HepG2 (cell line): ENCODE results near the gene ZNF605. TPM values are rescaled to one million over a fixed set of nuclear protein-coding genes. Genes with fewer than 3 reads are reported as not detected.
A peak's percentile ranks its signal among the peaks of the same experiment; 100 is the strongest.

Experiments
- CAMTA2 ChIP-seq: sonication (generic); formaldehyde crosslinking; IDR thresholded peaks from 2 replicates; pipeline ENCODE4 v1.4.0; 2020; ENCODE audit warnings: mild to moderate bottlenecking, missing genetic modification reagents, borderline replicate concordance
- DPF2 ChIP-seq: sonication (generic); formaldehyde crosslinking; IDR thresholded peaks from 2 replicates; pipeline ENCODE4 v1.4.0; 2020; ENCODE audit warnings: mild to moderate bottlenecking, low read depth, missing genetic modification reagents, borderline replicate concordance
- LRRFIP1 ChIP-seq: sonication (generic); formaldehyde crosslinking; conservative IDR thresholded peaks from 2 replicates; pipeline ENCODE4 v1.4.0; 2020; ENCODE audit warnings: missing genetic modification reagents
- POLR2A ChIP-seq, 2 experiments: IDR thresholded peaks; 2 replicates each; pipeline ENCODE4 v1.6.1; 2011; ENCODE audit warnings: low read depth in 2 of 2, low read length in 2 of 2, mild to moderate bottlenecking in 1 of 2, moderate library complexity in 1 of 2; ENCODE audit not compliant: insufficient read depth in 1 of 2
- TFE3 ChIP-seq: IDR thresholded peaks from 2 replicates; pipeline ENCODE4 v1.6.1; 2016
- UBTF ChIP-seq: sonication (generic); formaldehyde crosslinking; IDR thresholded peaks from 2 replicates; pipeline ENCODE4 v1.4.0; 2020; ENCODE audit warnings: mild to moderate bottlenecking, missing genetic modification reagents
- ZNF18 ChIP-seq: sonication (generic); formaldehyde crosslinking; IDR thresholded peaks from 2 replicates; pipeline ENCODE4 v1.8.0; 2022; ENCODE audit warnings: mild to moderate bottlenecking, missing genetic modification reagents; ENCODE audit not compliant: insufficient replicate concordance
- ZNF280B ChIP-seq: sonication (generic); formaldehyde crosslinking; IDR thresholded peaks from 2 replicates; pipeline ENCODE4 v1.5.0; 2020; ENCODE audit warnings: missing genetic modification reagents, mild to moderate bottlenecking, borderline replicate concordance
- ZNF451 ChIP-seq: sonication (generic); formaldehyde crosslinking; IDR thresholded peaks from 2 replicates; pipeline ENCODE4 v1.5.0; 2020; ENCODE audit warnings: mild to moderate bottlenecking, missing genetic modification reagents
- polyA plus RNA-seq, 8 experiments: library from polyadenylated mRNA; depleted of rRNA in 3 of 8; stranded (reverse) in 7 of 8; unstranded in 1 of 8; fragments of >200 nt; fragmentation: Illumina TruSeq in 4 of 8; extraction: Trizol in 4 of 8; gene quantifications; 2 replicates each; pipeline versions ENCODE4 v1.2.1 to v1.2.3, GENCODE V29; 2011 to 2016; ENCODE audit warnings: low read depth in 4 of 8, missing spikeins in 1 of 8, mixed read lengths in 1 of 8; ENCODE audit not compliant: insufficient read depth in 1 of 8
- total RNA-seq, 5 experiments: library from RNA; depleted of rRNA; stranded (reverse); fragments of >200 nt; fragmentation: Illumina TruSeq; extraction: Trizol; gene quantifications; 2 replicates each; pipeline ENCODE4 v1.2.3, GENCODE V29; 2016; ENCODE audit warnings: low read depth in 1 of 5
- TF ChIP-seq, protein P1 (sequence below), 2 experiments: sonication (generic) in 1 of 2; formaldehyde crosslinking in 1 of 2; IDR thresholded peaks; 2 replicates each; pipeline versions ENCODE4 v1.4.0 to v1.6.1; 2016 to 2020; ENCODE audit warnings: borderline replicate concordance in 1 of 2, low read depth in 1 of 2, mild to moderate bottlenecking in 1 of 2, missing genetic modification reagents in 1 of 2

Gene ZNF605
- total and polyA plus RNA-seq, 2 of the 13 experiments (the other 11 are each of a cell fraction or from before 2014, with no cell fraction given), result 6.7 to 6.8 TPM

DNA sequence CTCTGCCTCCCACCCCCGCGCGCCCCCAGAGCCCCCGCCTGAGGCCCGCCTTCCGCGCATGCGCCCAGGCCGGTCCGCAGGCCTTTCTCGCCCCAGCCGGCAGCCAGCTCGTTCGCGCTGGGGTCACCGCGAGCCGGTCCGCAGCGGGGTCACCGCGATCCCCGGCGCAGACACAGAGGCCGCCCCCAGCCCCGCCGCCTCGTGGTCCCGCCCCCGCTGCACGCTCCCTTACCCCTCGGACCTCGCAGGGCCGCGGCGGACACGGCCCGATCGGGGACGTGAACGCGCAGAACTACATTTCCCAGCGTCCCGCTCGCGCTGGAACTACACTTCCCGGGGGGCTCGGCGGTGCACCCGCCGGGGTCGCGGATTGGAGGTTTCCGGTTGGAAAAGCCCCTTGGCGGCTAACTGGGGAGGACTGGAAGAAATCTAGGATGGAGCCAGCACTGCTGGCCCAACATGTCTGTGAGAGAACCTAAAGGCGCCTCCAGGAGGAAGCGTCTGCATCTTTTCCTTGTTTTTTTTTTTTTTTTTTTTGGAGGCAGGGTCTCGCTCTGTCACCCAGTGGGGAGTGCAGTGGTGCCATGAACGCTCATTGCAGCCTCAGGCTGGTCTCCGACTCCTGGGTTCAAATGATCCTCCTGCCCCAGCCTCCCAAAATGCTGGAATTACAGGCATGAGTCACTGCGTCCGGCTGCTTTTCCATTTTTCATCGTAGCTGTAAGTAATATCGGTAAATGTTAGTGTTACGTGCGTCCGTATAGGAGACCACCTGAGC, at the start of gene ZNF605 (continued):
- no peak for TF ChIP-seq TFE3 (CRISPR knock-in tag)
- TF ChIP-seq ZNF451 (CRISPR knock-in tag), result no peak
- TF ChIP-seq POLR2A (IDR thresholded peaks at IDR 0.05; ENCODE audit: insufficient read depth in 1 of 2, low read depth in 2 of 2, low read length in 2 of 2), result no peak; a peak in 1 of 4 replicates
- TF ChIP-seq, protein P1, sequence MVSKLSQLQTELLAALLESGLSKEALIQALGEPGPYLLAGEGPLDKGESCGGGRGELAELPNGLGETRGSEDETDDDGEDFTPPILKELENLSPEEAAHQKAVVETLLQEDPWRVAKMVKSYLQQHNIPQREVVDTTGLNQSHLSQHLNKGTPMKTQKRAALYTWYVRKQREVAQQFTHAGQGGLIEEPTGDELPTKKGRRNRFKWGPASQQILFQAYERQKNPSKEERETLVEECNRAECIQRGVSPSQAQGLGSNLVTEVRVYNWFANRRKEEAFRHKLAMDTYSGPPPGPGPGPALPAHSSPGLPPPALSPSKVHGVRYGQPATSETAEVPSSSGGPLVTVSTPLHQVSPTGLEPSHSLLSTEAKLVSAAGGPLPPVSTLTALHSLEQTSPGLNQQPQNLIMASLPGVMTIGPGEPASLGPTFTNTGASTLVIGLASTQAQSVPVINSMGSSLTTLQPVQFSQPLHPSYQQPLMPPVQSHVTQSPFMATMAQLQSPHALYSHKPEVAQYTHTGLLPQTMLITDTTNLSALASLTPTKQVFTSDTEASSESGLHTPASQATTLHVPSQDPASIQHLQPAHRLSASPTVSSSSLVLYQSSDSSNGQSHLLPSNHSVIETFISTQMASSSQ (IDR thresholded peaks at IDR 0.05; ENCODE audit: low read depth), result no peak
- TF ChIP-seq, protein P1 (CRISPR knock-in tag; IDR thresholded peaks at IDR 0.05; ENCODE audit: borderline replicate concordance), result no peak
- TF ChIP-seq ZNF280B, result no peak
- no peak for TF ChIP-seq CAMTA2 (CRISPR knock-in tag)
- TF ChIP-seq UBTF, result peak; percentile 41; the same call in 1 of the 2 replicates
- TF ChIP-seq ZNF18 (CRISPR knock-in tag), result no peak
- TF ChIP-seq LRRFIP1 (CRISPR knock-in tag), result no peak
- TF ChIP-seq DPF2 (CRISPR knock-in tag), result no peak
